GM21528 (cell line): Measurements from ENCODE around the gene VDAC2.
"Not testable (repeated sequence)": the region's sequence is repeated elsewhere in the genome, so short reads cannot be mapped to it uniquely, and the experiment has no call there.

Source experiments
- ATAC-seq: cut with Tn5 transposase; IDR thresholded peaks from one replicate; pipeline ENCODE4 v1.9.1; 2021; ENCODE audit warnings: mild to moderate bottlenecking, moderate library complexity; ENCODE audit not compliant: unreplicated experiment, low FRiP score

The VDAC2 gene

DNA sequence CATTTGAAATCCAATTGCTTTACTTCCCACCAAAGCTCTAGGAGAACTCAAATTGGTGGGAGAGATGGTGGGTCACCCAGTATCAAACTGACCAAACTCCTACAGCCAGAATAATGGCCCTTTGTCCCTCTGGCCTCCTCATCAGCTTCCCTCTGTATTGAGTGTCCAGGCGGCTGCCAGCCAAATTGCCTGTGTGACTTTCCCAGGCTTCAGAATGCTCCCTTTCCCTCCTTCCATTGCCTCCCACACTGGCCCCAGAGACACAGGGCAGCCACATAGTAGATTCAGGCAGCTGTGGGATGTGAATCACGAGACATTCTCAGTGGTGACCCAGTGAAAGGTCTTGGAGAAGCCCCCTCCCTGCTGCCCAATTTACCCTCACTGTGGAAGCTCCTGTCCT lies 12.7 kb upstream of the VDAC2 start:
- no peak for ATAC-seq

DNA sequence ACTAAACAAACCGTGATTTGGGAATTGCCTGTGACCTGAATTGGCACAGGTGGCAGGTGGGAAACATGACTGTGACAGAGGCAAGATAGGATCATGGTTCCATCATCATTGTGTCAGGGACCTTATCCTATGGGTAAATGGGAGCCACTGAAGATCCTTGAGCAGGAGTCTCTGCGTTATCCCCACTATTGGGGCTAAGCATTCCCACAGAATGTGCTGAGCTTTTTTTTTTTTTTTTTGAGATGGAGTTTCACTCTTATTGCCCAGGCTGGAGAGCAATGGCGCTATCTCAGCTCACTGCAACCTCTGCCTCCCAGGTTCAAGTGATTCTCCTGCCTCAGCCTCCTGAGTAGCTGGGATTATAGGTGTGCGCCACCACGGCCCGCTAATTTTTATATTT lies 10.6 kb upstream of the VDAC2 start:
- ATAC-seq = not testable (repeated sequence)

DNA sequence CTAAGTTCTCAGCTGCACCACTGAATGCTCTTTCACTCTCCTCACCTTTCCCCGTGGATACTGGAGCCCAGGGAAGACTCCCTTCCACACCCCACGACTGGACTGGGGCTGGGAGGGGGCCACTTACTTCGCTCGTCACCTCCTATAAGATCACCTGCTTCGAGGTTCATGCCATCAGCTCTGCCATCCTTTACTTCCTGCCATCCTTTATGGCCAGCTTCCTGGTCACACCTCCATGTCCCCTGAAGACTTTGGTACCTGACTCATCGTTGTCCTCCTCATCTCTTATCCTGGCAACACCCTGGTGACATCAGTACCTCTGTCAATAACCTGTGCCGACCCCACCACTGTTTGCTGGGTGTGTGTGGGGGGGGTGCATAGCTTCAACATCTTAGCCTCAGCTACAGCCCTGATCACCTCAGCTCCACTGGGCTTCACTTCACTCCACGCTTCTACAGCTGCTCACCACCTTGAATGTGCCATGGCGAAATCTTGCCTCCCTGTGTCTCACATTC lies 8.7 kb upstream of the VDAC2 start:
- no peak for ATAC-seq

DNA sequence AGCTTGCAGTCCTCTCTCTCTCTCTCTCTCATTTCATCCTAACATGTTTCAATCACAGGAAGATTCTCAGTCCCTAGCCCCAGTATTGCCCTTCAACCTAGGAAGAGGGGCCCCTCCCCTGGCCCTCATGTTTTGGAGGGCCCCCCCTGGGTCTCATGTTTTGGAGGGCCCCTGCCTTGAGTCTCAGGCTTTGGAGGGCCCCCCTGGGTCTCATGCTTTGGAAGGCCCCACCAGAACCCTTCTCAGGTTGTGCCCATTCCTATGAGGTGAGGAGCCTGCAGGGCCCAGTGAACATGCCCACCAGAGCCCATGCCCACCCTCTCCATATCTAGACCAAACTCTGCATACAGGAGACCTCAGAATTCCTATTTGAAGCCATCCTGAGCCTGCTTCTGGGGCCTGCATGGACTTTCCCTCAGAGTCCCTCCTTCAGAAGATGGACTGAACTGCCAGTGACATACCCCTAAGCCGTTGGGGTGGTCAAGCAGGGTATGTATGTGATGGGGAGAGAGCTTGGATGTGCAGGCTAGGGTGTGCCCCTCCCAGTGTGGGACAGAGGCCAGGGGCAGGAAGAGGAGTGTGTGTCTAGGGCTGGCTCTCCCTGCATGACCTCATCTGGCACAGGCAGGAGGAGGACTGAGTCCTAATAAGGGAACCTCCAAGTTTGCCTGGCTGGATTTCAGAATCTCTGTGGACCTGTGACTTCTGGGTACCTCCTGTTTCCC lies 8.1 kb upstream of the VDAC2 start:
- no peak for ATAC-seq

DNA sequence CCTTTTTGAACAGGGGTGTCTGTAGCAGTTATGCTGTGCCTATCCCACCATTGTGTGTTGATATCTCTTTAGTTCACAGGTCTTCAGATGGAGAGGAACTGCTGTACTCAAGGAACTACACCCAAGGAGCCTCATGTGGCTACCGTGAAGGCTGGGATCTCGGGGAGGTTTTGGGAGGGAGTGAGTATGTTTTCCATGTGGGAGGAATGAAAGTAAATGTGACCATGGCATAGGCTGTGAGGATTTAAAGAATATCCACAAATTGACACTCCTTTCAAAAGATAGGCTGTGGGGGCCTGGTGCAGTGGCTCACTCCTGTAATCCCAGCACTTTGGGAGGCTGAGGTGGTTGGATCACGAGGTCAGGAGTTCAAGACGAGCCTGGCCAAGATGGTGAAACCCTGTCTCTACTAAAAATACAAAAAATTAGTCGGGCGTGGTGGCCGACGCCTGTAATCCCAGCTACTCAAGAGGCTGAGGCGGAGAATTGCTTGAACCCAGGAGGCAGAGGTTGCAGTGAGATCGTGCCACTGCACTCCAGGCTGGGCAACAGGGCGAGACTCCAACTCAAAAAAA lies 7.5 kb upstream of the VDAC2 start:
- not testable (repeated sequence) for ATAC-seq

DNA sequence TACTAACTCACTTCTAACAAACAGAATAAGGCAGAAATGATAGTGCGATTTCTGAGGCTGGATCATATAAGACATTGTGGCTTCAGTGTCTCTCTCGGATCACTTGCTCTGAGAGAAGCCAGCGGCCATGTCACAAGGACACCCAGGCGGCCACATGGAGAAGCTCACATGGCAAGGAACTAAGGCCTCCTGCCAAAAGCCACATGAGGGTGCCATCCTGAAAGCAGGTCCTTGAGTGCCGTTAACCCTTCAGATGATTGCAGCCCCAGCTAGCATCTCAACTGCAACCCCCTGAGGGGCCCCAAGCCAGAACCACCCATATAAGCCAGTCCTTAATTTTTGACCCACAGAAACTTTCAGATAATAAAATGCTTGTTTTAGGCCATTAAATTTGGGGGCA lies 6.9 kb upstream of the VDAC2 start:
- no peak for ATAC-seq

DNA sequence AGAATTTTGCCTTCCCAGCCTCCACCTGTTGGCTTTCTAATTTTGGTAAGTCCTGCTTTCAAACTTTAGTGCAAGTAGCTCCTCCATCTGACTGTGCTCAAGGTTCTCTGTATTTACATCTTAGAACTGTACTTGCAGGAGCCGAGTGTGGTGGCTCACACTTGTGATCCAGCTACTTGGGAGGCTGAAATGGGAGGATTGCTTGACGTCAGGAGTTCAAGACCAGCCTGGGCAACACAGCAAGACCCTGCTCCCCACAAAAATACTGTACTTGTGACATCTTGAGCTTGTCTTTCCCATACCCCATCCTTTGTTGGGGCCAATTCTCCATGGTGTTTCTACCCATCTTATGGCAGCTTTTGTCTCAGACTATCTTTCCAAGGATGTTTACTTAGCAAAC lies 4.7 kb upstream of the VDAC2 start:
- no peak for ATAC-seq

DNA sequence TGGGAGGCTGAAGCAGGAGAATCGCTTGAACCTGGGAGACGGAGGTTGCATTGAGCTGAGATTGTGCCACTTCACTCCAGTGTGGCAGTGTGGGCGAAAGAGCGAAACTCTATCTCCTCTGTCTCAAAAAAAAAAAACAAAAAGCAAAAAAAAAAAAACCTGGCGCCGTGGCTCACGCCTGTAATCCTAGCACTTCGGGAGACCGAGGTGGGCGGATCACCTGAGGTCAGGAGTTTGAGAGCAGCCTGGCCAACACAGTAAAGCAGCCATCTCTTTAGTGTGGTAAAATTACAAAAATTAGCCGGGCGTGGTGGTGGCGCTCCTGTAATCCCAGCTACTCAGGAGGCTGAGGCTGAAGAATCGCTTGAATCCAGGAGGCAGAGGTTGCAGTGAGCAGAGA lies 4.0 kb upstream of the VDAC2 start:
- not testable (repeated sequence) for ATAC-seq

DNA sequence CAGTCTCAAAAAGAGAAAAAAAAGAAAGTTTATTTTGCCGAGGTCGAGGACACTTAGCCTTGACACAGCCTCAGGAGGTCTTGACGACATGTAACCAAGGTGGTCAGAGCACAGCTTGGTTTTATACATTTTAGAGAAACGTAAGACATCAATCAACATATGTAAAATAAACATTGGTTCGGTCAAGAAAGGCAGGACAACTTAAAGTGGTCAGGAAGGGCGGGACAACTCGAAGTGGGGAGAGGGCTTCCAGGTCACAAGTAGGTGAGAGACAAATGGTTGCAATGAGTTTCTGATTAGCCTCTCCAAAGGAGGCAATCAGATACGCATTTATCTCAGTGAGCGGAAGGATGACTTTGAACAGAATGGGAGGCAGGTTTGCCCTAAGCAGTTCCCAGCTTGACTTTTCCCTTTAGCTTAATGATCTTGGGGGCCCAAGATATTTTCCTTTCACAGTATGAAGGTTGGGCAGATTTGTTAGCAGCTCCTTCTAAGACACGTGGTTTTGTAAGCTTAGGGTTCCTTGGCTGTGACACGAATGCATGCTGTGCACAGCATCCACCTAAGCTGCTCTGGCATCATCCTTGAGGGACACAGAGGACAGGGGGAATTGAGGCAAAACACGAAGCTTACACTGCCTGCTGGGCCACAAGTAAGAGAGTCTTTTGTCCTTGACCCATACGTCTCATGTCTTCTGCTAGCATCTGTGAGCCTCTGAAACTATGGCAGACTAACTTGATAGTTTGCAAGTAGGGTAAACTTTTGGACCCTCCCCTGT lies 3.3 kb upstream of the VDAC2 start:
- ATAC-seq = no peak

DNA sequence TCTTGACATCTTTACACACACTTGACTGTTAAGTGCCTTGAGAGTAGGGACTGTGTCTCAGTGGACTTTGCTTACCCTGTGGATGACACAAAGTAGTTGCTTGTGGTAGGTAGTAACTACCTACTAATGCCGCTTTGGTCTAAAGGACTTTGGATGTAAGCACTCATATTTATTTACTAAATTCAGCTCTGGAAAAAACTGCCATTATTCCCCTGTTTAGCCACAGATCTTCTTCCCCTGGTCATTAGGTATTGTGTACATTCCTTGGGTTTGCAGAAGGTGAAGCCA lies 2.8 kb upstream of the VDAC2 start:
- ATAC-seq = no peak

DNA sequence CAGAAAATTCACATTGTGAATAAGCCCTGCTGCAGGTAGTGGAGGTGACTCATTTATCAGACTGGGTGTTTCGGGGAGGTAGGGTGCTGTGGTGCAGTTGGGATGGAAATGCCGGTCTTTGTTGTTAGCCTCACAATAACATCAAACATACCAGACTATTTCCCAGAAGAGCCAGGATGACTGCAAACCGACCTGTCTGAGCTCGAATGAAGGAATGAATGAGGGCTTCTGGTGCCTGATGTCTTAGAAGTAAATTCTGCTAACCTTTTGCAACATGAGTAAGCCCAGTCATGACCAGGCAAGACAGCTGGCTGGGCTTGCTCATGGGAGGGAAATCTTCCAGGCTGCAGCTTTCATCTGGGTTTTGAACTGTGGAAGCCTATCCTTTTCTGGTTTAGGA lies 2.4 kb upstream of the VDAC2 start:
- no peak for ATAC-seq

DNA sequence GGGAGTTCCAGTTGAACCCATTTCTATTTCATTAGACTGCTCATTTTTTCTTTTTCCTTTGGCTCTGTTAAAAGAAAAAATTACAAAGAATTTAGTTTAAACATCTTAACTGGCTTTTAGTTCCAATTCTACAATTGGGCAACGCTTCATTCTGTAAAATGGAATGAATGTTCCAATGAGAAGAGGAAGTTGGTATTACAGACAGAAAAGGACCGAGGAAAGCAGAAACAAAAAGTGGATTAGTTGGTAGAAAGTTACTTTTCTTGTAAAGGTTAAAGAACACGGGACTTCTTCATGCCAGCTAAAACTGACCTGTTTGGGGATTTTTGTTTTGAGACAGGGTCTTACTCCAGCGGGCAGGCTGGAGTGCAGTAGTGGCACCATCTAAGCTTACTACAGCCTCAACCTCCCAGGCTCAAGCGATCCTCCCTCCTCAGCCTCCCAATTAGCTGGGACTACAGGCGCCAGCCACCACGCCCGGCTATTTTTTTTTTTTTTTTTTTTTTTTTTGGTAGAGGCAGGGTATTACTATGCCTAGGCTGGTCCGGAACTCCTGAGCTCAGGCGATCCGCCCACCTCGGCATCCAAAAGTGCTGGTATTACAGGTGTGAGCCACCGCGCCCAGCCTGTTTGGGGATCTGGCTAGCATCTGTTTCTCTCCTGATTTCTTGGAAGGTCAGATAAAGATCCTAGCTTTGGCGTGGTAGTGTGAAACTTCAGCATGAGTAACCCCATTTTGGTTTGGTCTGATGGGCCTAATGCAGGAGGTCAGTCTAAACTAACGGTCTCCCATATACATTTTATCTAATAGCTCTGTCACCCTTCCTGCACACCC lies 1.3 kb upstream of the VDAC2 start:
- no peak for ATAC-seq

DNA sequence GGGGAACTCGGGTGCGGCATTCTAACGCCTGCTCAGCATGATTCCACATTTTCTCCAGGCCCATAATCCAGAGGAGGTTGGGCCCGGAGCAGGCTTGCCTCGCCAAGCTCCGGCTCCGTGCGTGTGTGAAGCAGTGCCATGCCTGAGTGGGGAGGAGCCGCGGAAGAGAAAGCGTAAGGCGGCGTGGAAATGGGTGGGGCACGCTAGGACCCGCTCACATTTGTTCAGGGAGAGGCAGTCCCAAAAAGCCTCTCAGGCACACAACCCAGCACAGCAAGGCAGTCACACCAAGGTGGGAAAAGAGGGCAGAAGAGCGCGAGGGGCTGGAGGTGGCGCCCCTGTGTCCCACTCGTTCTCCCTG lies 695 bp upstream of the VDAC2 start:
- peak; percentile 68 for ATAC-seq

DNA sequence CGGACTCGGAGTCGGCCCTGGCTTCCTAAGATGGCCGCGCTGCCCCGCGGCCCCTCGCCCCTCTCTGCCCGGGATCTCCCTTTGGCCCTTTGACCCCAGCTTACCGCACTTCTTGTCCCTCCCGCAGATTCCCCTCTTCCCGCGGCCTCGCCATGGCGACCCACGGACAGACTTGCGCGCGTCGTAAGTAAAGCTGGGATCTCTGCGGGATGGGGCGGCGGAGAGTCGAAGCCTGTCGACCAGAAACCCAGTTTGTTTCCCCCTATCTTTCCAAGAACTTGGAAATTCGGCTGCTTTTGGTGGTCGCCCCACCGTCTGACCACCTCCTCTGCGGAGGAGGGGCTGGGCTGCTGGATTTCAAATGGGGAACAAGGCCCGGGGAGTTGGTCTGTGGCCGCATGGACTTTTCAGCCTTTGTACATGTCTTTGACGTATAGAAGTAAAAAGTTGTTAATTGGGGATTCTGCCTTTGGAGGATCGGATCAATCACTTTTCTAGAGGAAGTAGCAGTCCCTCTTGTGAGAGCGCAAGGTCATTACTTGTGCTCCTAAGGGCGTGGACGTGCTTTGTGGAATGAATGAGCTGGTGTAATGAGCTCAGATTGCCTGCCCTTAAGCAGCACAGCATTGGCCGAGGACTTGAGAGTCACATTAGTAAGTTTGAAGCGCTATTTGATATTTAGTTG lies 553 bp downstream of the VDAC2 start:
- no peak for ATAC-seq

DNA sequence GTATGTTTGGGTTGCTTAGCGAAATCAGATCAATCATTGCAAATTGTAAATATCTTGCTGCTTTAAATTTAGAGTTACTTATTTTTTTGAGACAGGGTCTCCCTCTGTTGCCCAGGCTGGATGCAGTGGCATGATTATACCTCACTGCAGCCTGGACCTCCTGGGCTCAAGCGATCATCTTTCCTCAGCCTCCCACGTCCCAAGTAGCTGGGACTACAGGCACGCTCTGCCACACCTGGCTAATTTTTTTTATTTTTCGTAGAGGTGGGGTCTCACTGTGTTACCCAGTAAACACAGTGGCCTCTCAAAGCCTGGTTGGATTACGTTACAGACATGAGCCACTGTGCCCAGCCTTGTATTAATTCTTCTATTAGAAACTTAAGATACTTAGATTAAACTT lies 1.7 kb downstream of the VDAC2 start:
- ATAC-seq = no peak

DNA sequence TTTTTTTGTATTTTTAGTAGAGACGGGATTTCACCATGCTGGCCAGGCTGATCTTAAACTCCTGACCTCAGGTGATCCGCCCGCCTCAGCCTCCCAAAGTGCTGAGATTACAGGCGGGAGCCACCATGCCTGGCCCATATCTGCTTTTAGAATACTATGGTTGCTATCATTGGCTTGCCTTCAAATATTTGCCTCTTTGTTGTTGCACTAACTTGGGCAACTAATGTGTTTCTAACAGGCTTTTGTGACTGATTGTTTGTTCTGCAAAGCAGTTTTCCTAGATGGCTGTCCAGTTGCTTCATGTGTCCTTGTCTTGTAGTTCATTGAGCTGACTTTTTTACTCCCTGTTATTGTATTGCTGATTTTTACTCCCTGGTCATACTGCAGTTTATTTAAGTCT lies 9.7 kb downstream of the VDAC2 start:
- no peak for ATAC-seq

DNA sequence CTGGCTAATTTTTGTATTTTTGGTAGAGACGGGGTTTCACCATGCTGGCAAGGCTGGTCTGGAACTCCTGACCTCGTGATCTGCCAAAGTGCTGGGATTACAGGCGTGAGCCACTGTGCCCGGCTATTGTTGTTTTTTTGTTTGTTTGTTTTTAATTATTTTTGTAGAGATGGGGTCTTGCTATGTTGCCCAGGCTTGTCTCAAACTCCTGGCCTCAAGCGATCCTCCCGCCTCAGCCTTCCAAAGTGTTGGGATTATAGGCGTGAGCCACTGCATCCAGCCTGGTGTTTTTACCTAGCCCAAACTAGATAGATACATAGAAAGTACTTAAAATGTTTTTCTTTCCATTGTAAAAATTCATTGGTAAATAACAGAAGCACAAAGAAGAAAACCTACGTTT lies 10.9 kb downstream of the VDAC2 start:
- ATAC-seq = not testable (repeated sequence)

DNA sequence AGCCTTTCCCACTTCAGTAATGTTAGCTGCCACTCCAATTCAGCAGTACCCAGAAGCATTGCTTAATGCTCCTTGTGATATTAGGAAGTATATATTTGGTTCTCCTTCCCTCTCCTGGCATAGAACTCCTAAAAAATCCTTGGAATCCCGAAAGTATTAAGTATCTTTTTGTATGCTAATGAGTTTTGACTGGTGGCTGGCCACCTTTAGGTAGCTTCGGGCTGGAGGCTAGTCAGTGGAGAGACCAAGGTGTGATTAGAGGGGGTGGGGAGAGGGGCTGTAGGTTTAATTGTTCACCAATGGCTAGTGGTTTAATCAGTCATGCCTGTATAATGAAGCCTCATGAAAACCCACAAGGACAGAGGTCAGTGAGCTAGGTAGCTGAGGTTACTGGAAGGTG lies 12.9 kb downstream of the VDAC2 start:
- ATAC-seq = no peak

DNA sequence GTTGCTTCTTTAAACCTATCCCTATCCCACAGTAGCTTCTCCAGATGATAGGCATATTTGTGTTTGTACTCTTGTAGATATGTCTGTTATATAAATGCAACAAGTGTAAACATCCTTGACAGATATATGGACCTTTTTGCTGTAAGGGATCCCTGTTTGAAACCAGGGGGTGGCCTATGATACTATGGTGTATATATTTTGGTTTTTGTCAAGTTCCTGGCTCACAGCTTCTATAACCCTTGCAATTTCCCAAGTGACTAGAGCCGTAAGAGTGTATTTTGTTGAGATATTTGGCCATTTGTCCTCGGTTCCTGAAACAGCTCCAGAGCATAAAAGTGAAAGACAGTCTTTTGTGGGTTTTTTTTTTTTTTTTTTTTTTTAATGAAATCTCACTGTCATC lies 15.5 kb downstream of the VDAC2 start:
- ATAC-seq = no peak

DNA sequence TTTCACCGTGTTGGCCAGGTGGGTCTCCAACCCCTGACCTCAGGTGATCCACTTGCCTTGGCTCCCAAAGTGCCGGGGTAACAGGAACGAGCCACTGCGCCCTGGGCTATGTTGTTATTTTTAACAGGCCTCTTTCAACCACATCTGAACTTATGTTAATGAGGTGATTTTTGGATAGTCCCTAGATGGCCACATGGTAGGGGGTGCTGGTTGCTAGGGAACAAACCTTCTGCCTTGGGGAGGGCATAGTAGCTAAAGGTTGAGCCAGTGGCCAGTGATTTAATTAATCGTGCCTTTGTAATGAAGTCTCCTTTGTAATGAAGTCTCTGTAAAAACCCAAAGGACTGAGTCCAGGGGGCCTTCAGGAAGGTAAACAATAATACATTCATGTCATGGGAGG lies 16.1 kb downstream of the VDAC2 start:
- ATAC-seq = no peak

DNA sequence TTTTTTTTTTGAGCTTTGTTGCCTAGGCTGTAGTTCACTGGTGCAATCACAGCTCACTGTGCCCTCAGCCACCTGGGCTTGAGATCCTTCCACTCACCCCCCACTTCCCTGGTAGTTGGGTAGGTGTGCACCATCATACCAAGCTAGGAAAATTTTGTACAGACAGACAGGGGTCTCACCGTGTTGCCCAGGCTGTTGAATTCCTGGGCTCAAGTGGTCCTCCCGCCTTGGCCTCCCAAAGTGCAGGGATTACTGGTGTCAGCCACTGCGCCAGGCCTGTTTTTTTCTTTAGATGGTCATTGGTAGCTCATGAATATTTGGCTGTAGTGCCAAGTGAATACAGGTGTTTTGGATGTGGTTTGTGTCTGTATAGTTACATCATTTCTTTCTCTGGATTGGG lies 17.7 kb downstream of the VDAC2 start:
- ATAC-seq = no peak
